Upper lobe of left lung (tissue), 4 donors: ENCODE measurements around the gene IFI6.

Experiments used
- CTCF ChIP-seq, 6 experiments: fragments of 450-650 bp in 4 of 6; fragments of 200-600 bp in 2 of 6; sonication (generic) in 2 of 6; IDR thresholded peaks; one replicate each; pipeline ENCODE4 v1.5.1; 2016 to 2019; ENCODE audit warnings: antibody characterized with exemption in 6 of 6
- EP300 ChIP-seq, 4 donors: sonication (generic); formaldehyde crosslinking; IDR thresholded peaks; one replicate each; pipeline ENCODE4 v1.5.1; 2017; ENCODE audit warnings: antibody characterized with exemption in 4 of 4, control low read depth in 2 of 4
- POLR2A ChIP-seq, 4 donors: fragments of 450-650 bp; IDR thresholded peaks; one replicate each; pipeline ENCODE4 v1.5.1; 2016 to 2017; ENCODE audit warnings: antibody characterized with exemption in 4 of 4, mild to moderate bottlenecking in 2 of 4
- POLR2AphosphoS5 ChIP-seq, 2 donors: sonication (generic); formaldehyde crosslinking; IDR thresholded peaks; one replicate each; pipeline ENCODE4 v1.5.1; 2017; ENCODE audit warnings: antibody characterized with exemption in 2 of 2

- TF ChIP-seq CTCF (IDR thresholded peaks at IDR 0.05) (no peak), POLR2A (IDR thresholded peaks at IDR 0.05) (no peak), POLR2AphosphoS5 (IDR thresholded peaks at IDR 0.05) (no peak), EP300 (IDR thresholded peaks at IDR 0.05) (no peak)
These were observed 22.7 kb downstream of the IFI6 start for GRCh38 chr1:27649306-27649635.
